DOHH2 (cell line): Measurements from ENCODE around the gene NUDT16.
"Not testable (repeated sequence)": the region's sequence is repeated elsewhere in the genome, so short reads cannot be mapped to it uniquely, and the experiment has no call there.

Experiments used
- H3F3A ChIP-seq: fragments of 200-600 bp; sonication (generic), shearing (Covaris generic); 2 replicates; pipeline ENCODE4 v1.6.0; 2016; ENCODE audit warnings: antibody characterized with exemption, mild to moderate bottlenecking; ENCODE audit not compliant: control insufficient read depth, insufficient read depth
- H3K27ac ChIP-seq: fragments of 200-600 bp; sonication (generic); 2 replicates; pipeline ENCODE4 v1.5.1; 2014; ENCODE audit warnings: low read depth, mild to moderate bottlenecking, low read length, moderate library complexity
- H3K27me3 ChIP-seq: fragments of 200-600 bp; sonication (generic); 2 replicates; pipeline ENCODE4 v1.6.1; 2014; ENCODE audit warnings: mild to moderate bottlenecking, low read length, mixed read lengths; ENCODE audit not compliant: control insufficient read depth
- H3K36me3 ChIP-seq: fragments of 200-600 bp; sonication (generic); 2 replicates; pipeline ENCODE4 v1.6.1; 2014; ENCODE audit warnings: mild to moderate bottlenecking, low read length, moderate library complexity, mixed read lengths; ENCODE audit not compliant: control insufficient read depth
- H3K4me1 ChIP-seq: fragments of 200-600 bp; sonication (generic); 2 replicates; pipeline ENCODE4 v1.6.1; 2014; ENCODE audit warnings: mild to moderate bottlenecking, low read length, mixed read lengths; ENCODE audit not compliant: control insufficient read depth
- H3K4me2 ChIP-seq: fragments of 200-600 bp; sonication (generic); 2 replicates; pipeline ENCODE4 v1.6.0; 2014; ENCODE audit warnings: mild to moderate bottlenecking, low read length, moderate library complexity
- H3K4me3 ChIP-seq: fragments of 200-600 bp; sonication (generic); 2 replicates; pipeline ENCODE4 v1.5.1; 2014; ENCODE audit warnings: mild to moderate bottlenecking, low read length, mixed read lengths
- H3K79me2 ChIP-seq: fragments of 200-600 bp; sonication (generic); 2 replicates; pipeline ENCODE4 v1.6.1; 2014; ENCODE audit warnings: mild to moderate bottlenecking, low read length, mixed read lengths; ENCODE audit not compliant: control insufficient read depth
- H3K9me2 ChIP-seq: fragments of 200-600 bp; sonication (generic); replicated peaks from 2 replicates; pipeline ENCODE4 v1.6.1; 2014; ENCODE audit warnings: mild to moderate bottlenecking, low read length, mixed read lengths; ENCODE audit not compliant: control insufficient read depth
- H3K9me3 ChIP-seq: fragments of 200-600 bp; sonication (generic); 2 replicates; pipeline ENCODE4 v1.6.1; 2014; ENCODE audit warnings: antibody characterized with exemption, low read length, mixed read lengths; ENCODE audit not compliant: control insufficient read depth, insufficient read depth
- H4K20me1 ChIP-seq: fragments of 200-600 bp; sonication (generic); 2 replicates; pipeline ENCODE4 v1.6.0; 2014; ENCODE audit warnings: low read depth, mild to moderate bottlenecking, antibody characterized with exemption, low read length, moderate library complexity; ENCODE audit not compliant: control insufficient read depth, insufficient read depth
- CTCF ChIP-seq: fragments of 200-600 bp; sonication (generic); IDR thresholded peaks from one replicate; pipeline ENCODE4 v1.5.1; 2014; ENCODE audit warnings: antibody characterized with exemption, mild to moderate bottlenecking, low read depth, low read length; ENCODE audit not compliant: poor library complexity, severe bottlenecking
- EZH2phosphoT487 ChIP-seq: fragments of 200-600 bp; sonication (generic); IDR thresholded peaks from 2 replicates; pipeline ENCODE4 v1.6.1; 2017; ENCODE audit warnings: borderline replicate concordance, mild to moderate bottlenecking, antibody characterized with exemption, low read length, moderate library complexity, mixed read lengths

NUDT16 gene

GRCh38 chr3:131374741-131375140 is 6.8 kb upstream of the NUDT16 start:
- H3K79me2 ChIP-seq: no peaks in the 10 kb centered on the region
- H3F3A ChIP-seq: no peaks in the 10 kb centered on the region
- H4K20me1 ChIP-seq: no peaks in the 10 kb centered on the region
- H3K4me1 ChIP-seq: no peaks in the 10 kb centered on the region
- H3K27ac ChIP-seq: no peak overlapping the region
- H3K9me2 ChIP-seq: no peaks in the 10 kb centered on the region
- no peak overlapping the region for H3K4me3 ChIP-seq
- H3K4me2 ChIP-seq: no peak overlapping the region
- H3K9me3 ChIP-seq: no peaks in the 10 kb centered on the region
- no peaks in the 10 kb centered on the region for H3K36me3 ChIP-seq
- no peaks in the 10 kb centered on the region for H3K27me3 ChIP-seq
- TF ChIP-seq CTCF: no peak
- TF ChIP-seq EZH2phosphoT487: no peak

- not testable (repeated sequence) for H3F3A ChIP-seq, H3K27ac ChIP-seq, H3K4me1 ChIP-seq, H4K20me1 ChIP-seq, H3K79me2 ChIP-seq, H3K36me3 ChIP-seq, H3K9me2 ChIP-seq, H3K27me3 ChIP-seq, H3K9me3 ChIP-seq
- peak overlapping the region; percentile 50 for H3K4me2 ChIP-seq
- H3K4me3 ChIP-seq: peak overlapping the region; percentile 62
These were observed 641 bp upstream of the NUDT16 start for GRCh38 chr3:131380821-131381444.

GRCh38 chr3:131386429-131387165 is 5.0 kb downstream of the NUDT16 start:
- H3K79me2 ChIP-seq: no peaks in the 10 kb centered on the region
- H3F3A ChIP-seq: no peaks in the 10 kb centered on the region
- H3K9me3 ChIP-seq: no peaks in the 10 kb centered on the region
- no peaks in the 10 kb centered on the region for H4K20me1 ChIP-seq
- TF ChIP-seq CTCF: no peak
- no peak for TF ChIP-seq EZH2phosphoT487
- H3K4me3 ChIP-seq: no peak overlapping the region
- H3K27ac ChIP-seq: no peak overlapping the region
- no peaks in the 10 kb centered on the region for H3K9me2 ChIP-seq
- no peak overlapping the region for H3K4me2 ChIP-seq
- H3K36me3 ChIP-seq: no peaks in the 10 kb centered on the region
- no peaks in the 10 kb centered on the region for H3K4me1 ChIP-seq
- peaks cover 8% of the 10 kb centered on the region; the same call in 1 of the 2 replicates for H3K27me3 ChIP-seq

- Histone ChIP-seq H3K4me2 (no peak overlapping the region), H3K9me2 (no peaks in the 10 kb centered on the region), H3K27ac (no peak overlapping the region), H3F3A (no peaks in the 10 kb centered on the region), H3K36me3 (no peaks in the 10 kb centered on the region), H3K27me3 (no peaks in the 10 kb centered on the region), H3K4me1 (no peaks in the 10 kb centered on the region), H3K4me3 (no peak overlapping the region), H4K20me1 (no peaks in the 10 kb centered on the region), H3K79me2 (no peaks in the 10 kb centered on the region), H3K9me3 (no peaks in the 10 kb centered on the region)
- TF ChIP-seq CTCF: no peak
- TF ChIP-seq EZH2phosphoT487: no peak
These were observed 6.4 kb downstream of the NUDT16 start for GRCh38 chr3:131387796-131388489.
